T47D (cell line): Measurements from ENCODE around the gene SIGMAR1.
"Not testable (repeated sequence)": the region's sequence is repeated elsewhere in the genome, so short reads cannot be mapped to it uniquely, and the experiment has no call there.

Experiments
- DNase-seq, 2 experiments: peaks; one replicate each; pipeline versions ENCODE4 v3.0.0 to v3.0.0-alpha.2; 2011 to 2012; ENCODE audit warnings: low read depth in 1 of 2, low spot score in 1 of 2
- JUND ChIP-seq: IDR thresholded peaks from 2 replicates; pipeline ENCODE4 v1.6.1; 2012; ENCODE audit warnings: low read depth
- in situ Hi-C: cut with HindIII; loops from 2 replicates; pipeline ENCODE4 v1.10.0; 2016; ENCODE audit warnings: low sequenced_read_pairs, low pct_unique_long_range_greater_than_20kb

SIGMAR1 gene

DNA sequence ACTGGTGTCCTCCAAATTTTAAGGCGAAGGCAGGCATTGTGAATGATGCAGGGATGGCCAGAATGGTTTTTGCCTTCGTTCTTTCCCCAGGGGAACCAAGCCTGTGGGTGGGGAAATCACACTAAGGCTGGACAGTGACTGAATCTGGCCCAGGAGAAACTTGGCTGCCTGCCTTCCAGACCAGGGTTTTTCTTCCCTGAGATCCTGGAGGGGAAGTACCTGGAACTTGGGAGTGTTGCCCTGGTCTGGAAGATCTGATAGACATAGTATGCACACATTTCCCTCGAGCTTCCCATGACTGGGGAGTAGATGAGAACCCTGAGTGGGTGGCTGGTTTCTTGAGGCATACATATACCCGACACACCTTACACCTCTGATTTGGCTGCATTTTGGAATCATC lies 13.7 kb upstream of the SIGMAR1 start:
- TF ChIP-seq JUND: no peak
- DNase-seq: no peak
- in situ Hi-C loops: no loop called here

DNA sequence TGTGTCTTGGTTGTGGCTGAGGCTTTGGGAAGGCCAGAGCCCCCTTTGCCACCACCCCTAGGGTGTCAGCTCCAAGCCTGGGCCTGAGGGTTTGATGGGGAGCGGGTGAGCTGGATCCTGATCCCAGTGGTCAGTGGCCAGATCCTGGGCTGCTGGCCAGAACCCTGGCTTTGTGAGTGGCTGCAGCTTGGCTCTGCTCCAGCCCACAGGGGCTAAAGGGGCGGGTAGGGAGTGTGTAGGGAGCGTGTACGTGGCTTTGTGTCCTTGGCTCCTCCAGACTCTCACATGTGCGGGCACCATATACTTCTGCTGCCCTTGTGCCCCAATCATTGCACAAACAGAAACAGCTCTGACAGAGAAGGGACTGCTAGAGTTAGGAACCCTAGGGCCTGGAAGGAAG lies 13.2 kb upstream of the SIGMAR1 start:
- DNase-seq: no peak
- in situ Hi-C loops: no loop called here
- TF ChIP-seq JUND: no peak

DNA sequence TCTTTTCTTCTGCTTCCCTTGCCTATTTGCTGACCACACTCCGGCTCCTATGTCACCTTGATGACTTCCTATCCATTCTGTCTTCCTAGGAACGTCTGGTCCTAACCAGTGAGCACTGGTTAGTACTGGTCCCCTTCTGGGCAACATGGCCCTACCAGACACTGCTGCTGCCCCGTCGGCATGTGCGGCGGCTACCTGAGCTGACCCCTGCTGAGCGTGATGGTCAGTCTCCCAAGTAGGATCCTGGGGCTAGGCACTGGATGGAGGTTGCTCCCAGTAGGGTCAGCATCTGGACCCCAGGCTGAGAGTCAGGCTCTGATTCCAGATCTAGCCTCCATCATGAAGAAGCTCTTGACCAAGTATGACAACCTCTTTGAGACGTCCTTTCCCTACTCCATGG lies 11.1 kb upstream of the SIGMAR1 start:
- DNase-seq: no peak
- in situ Hi-C loops: no loop called here
- no peak for TF ChIP-seq JUND

DNA sequence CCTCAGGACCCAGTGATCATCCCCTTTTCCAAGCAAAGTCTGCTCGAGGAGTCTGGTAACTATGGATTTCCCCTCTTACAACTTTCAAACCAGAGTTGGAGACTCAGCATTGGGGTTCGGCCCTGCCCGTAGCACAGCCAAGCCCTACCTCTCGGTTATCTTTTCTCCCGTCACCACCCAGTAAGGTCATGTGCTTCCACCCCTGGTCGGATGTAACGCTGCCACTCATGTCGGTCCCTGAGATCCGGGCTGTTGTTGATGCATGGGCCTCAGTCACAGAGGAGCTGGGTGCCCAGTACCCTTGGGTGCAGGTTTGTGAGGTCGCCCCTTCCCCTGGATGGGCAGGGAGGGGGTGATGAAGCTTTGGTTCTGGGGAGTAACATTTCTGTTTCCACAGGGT lies 10.1 kb upstream of the SIGMAR1 start:
- in situ Hi-C loops: no loop called here
- DNase-seq: no peak
- TF ChIP-seq JUND: no peak

DNA sequence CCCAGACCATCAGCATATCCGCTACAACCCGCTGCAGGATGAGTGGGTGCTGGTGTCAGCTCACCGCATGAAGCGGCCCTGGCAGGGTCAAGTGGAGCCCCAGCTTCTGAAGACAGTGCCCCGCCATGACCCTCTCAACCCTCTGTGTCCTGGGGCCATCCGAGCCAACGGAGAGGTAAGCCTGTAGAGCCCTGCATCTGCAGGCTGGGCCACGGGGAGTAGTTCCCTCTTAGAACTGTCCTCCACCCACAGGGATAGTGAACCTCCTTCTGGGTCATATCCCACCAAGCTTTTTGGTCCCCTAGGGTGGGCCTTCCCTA lies 9.5 kb upstream of the SIGMAR1 start:
- in situ Hi-C loops: no loop called here
- no peak for DNase-seq
- TF ChIP-seq JUND: no peak

DNA sequence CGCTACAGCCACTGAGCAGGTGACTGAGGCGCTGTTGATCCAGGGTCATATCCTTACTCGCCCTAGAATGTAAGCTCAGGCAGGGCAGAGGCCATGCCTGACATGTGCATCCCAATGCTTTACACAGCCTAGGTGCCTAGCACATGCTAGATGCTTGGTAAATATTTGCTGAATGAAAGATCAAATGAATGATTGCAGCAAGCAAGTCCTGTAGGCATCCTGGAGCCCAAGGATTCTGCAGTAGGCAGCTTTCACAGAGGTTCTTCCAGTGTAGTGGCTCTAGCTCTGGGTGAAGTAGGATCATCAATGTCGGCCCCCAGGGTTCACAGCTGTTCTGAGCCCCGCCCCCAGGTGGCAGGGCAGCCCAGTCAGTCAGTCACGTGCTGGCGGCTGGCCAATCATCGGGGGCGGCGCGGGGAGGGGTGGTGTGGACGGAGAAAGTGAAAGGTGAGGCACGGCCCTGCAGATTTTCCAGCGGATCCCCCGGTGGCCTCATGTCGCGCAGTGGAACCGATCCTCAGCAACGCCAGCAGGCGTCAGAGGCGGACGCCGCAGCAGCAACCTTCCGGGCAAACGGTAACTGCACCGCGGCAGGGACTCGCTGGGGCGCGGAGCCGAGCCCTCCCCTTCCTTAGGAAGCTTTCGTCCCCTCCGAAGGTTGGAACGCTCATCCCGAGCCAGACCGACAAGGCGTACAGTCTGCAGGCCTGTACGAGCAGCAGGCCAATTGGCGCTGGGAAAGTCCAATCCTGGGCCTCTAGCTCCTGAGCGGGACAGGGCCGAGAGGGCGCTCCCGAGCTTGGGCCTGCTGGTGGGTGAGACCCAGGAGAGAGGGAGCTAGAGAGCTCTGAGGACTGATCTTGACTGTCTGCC lies 8.9 kb upstream of the SIGMAR1 start, which contains the start of gene GALT:
Gene GALT, plus strand, starts transcription at position 465 of the 873 bp plus-strand sequence. Its CDS starts 30 bp downstream, at position 495.
- in situ Hi-C loops: no loop called here
- TF ChIP-seq JUND: no peak
- DNase-seq: peak; percentile 75 to 87

DNA sequence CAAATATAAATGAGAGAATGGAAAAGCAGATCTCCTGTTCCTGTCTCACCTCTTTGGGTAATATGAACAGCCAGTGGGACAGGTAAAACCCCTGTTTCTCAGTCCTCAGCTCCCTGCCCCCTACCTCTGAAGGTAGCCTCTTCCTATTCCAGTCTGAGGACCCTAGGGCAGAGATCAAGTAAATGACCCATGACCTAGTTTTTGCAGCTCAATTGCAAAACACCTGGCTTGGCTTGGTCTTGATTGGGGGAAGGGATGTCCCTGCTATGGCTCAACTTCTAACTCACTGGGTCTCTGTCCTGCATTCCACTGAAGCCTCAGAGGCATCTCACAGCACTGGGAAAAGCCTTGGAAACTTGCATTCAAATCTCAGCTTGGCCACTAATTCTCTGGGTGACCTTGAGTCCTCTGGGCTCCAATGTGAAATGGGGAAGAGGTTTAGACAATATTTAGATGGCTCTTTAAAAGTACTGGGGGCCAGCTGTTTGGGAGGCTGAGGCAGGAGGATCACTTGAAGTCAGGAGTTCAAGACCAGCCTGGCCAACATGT lies 7.3 kb upstream of the SIGMAR1 start:
- in situ Hi-C loops: no loop called here
- DNase-seq: no peak
- no peak for TF ChIP-seq JUND

- no peak for TF ChIP-seq JUND
- in situ Hi-C loops: no loop called here
- no peak for DNase-seq
Measured at GRCh38 chr9:34642679-34643078, 5.1 kb upstream of the SIGMAR1 start.

- in situ Hi-C loops, DNase-seq: not testable (repeated sequence)
Measured at GRCh38 chr9:34639322-34639721, 1.7 kb upstream of the SIGMAR1 start.

- no peak for DNase-seq
- TF ChIP-seq JUND: no peak
- in situ Hi-C loops: no loop called here
Measured at GRCh38 chr9:34638138-34638445, 505 bp upstream of the SIGMAR1 start.

DNA sequence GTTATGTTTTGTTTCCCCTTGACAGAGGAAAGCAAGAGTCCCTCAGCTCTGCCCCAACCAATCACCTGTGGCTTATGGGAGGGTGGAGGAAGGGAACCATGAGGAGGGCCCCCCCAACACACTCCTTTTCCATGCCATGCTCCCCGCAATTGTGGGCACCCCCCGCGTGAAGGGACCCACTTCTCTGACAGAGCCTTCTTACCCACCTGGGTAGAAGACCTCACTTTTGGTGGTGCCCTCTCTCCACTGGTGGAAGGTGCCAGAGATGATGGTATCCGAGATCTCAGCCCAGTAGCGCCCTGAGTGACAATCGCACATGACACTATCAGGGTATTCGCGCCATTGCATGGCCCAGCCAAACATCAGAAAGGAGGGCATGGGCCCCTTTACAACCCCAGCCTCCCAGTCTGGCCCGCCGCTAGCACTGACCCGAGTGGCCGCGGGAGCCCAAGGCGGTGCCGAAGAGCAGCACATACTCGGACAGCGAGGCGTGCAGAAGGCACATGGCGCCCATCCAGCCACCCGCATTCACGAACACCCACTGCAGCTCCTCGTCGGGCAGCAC lies 714 bp downstream of the SIGMAR1 start:
- in situ Hi-C loops: no loop called here
- no peak for TF ChIP-seq JUND
- DNase-seq: no peak

- in situ Hi-C loops: no loop called here
- TF ChIP-seq JUND: no peak
- DNase-seq: no peak
Measured at GRCh38 chr9:34635556-34635955, 2.0 kb downstream of the SIGMAR1 start.

DNA sequence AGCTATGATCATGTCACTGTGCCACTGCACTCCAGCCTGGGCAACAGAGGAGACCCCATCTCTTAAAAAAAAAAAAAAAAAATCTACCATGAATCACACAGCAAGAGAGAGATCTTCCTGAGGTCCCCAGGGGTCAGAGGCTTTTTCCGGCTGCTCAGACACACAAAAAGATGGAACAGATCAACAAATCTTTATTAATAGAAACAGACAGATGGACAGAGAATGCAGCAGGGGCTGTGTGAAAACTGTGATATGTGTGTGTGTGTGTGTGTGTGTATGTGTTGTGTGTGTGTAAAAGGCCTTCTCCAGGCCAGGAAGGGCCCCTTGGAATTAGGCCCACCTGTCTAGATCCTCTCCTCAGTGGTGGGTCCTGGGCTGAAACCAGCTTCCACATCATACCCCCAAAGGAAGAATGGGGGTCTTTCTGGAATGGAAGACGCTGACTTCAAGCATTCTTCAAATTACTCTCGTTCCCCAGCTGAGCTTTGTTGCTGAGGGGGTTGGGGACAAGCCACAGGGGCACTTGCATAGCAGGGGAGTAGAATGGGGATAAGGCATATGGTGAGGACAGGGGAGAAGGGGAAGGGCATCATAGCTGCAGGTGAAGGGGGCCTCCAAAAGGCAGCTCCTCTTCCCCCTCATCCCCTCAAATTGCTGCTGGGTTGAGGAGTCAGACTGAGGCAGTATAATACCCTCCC lies 2.9 kb downstream of the SIGMAR1 start:
- no peak for TF ChIP-seq JUND
- no peak for DNase-seq
- in situ Hi-C loops: no loop called here
